DMS153 treated with DMSO at 0.1 percent for 48 hours (cell line): Measurements from ENCODE around the gene COQ10A.
"Not testable (repeated sequence)": the region's sequence is repeated elsewhere in the genome, so short reads cannot be mapped to it uniquely, and the experiment has no call there.

Source experiments
- DNase-seq: peaks from one replicate; lab custom pipeline; 2025; ENCODE audit not compliant: unreplicated experiment; lab: John Stamatoyannopoulos, UW

The COQ10A gene

DNA sequence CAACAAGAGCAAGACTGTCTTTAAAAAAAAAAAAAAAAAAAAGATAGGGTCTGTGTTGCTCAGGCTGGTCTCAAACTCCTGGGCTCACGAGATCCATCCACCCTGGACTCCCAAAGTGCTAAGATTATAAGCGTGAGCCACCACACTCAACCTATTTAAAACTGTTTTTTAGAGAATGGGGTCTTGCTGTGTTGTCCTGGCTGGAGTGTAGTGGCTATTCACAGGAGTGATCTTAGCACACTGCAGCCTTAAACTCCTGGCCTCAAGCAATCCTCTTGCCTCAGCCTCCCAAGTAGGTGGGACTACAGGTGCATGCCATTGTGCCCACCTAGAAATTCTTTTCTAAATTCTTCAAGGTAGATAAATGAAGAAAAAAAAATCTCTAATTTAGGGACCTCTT, 7.6 kb downstream of the COQ10A start:
- DNase-seq = no peak

DNA sequence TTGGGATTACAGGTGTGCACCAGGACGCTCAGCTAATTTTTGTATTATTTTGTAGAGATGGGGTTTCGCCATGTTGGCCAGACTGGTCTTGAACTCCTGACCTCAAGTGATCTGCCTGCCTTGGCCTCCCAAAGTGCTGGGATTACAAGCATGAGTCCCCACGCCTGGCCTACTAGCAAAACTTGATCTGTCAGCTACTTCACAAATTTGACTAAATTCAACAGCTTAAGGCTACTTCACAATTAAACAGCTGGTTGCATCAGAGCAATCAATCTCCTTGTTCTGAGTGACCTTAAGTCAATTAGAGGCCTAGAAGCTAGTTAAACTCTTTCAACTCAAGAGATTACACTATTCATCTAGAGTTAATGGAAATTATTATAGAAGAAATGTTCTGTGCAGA, 12.2 kb downstream of the COQ10A start:
- no peak for DNase-seq

DNA sequence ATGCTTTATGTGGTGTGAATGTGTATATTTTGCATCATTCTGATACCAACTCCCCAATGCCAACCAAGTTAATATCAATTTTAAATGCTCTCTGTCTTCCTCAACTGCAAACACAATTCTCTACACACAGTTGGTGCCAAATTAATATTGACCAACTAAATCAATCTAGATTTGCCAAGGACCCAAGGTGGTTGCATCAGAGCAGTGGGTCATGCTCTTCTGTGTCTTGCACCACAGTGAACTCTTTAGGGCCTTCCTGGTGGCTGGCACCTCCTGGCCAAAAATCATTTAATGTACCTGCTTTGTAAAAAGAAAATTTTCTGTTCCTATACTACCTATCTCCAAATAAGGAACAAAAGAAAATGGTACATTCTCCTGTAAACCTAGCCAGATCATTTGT, 14.1 kb downstream of the COQ10A start:
- DNase-seq = no peak

DNA sequence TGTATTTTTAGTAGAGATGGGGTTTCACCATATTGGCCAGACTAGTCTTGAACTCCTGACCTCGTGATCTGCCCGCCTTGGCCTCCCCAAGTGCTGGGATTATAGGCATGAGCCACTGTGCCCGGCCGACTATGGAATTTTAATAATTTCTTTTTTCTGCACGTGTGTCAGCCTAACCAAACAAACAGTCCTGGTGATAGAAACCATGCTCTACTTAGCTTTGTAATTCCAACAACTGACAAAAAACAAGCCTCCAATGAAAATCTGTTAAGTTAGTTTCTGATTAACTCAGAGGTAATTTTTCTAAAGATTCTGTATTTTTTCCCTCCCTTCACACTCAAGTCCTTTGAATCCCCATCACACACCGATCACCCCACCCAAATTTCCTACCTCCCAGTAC, 15.3 kb downstream of the COQ10A start:
- no peak for DNase-seq

DNA sequence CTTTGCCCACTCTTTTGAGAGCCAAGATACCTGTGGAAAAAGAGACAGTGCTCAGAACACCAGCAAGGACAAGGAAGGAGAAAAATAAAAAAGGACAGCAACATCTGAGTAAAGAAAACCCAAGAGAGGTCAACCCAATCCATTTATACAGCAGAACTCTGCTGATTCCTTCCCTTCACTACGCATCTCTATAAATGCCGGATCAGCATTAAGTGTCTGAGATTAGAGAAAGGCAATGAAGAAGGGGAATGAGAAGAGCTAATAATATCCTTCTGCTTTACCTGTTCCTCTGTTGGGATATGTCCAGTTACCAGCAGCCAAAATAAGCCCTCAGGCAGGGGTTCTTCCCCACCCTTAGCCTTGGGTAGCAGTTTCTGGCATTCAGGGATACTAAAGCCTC, 15.8 kb downstream of the COQ10A start:
- no peak for DNase-seq

DNA sequence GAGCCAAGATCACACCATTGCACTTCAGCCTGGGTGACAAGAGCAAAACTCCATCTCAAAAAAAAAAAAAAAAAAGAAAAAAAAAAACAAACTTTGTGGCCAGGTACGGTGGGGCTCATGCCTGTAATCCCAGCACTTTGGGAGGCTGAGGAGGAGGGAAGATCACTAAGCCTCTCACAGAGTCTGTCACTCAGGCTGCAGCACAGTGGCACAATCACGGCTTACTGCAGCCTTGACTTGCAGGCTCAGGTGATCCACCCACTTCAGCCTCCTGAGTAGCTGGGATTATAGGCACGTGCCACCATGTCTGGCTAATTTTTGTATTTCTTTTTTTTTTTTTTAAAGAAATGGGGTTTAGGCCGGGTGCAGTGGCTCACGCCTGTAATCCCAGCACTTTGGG, 17.5 kb downstream of the COQ10A start:
- not testable (repeated sequence) for DNase-seq

DNA sequence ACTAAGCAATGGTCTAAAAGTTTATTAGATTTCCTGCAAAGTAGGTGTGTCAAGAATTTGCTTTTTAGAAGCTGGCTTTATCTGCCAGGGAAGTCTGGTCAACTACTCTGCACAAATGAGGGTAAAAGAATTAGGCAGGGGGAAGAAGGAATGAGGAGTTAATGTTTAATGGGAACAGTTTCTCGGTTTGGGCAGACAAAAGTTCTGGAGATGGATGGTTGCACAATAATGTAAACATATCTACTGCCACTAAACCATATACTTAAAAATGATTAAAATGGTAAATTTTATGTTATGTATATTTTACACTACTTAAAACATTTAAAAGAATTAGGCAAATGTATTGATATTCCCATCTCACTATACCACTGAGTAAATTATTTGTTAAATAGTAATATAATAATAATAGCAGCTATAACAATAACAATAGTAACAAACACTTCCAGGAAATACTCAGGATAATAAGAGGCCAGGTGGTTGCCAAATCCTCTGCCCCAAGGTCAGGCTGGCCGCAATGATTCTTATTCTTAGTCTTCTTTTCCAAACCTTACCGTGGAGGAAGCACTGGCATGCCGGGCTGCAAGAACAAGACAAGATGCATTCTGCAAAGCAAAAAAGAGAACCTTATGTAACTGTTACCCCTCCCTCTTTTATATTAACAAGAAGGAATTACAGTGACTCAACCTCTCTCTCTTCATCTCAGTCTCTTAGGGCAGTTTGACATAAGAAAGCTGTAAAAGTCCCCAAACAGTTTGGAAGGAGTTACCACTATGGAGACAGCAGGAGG, 19.5 kb downstream of the COQ10A start:
- no peak for DNase-seq

DNA sequence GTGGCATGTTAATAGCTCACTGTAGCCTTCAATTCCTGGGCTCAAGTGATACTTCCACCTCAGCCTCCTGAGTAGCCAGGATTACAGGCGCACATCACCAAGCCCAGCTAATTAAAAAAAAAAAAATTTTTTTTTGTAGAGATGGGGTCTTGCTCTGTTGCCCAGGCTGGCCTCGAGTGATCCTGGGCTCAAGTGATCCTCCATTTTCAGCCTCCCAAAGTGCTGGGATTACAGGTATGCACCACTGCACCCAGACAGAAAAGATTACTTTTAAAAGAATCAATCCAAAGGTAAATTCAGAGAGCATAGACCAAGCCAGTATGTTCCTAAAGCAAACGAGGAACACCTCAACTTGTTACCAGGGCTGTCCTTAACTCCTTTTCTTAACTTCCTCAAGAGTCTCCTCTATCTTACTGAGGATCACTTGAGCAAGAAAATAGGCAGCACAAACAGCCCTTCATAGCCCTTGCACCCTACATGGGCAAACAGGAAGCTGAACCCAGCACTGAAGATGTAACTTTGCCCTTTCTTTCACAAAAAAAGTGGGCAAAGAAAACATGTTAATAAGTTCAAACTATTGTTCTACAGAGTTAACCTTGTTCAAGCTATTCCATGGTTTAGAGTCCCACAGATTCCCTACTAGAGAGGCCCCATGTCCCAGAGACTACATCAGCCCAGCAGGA, 22.1 kb downstream of the COQ10A start:
- DNase-seq = no peak

DNA sequence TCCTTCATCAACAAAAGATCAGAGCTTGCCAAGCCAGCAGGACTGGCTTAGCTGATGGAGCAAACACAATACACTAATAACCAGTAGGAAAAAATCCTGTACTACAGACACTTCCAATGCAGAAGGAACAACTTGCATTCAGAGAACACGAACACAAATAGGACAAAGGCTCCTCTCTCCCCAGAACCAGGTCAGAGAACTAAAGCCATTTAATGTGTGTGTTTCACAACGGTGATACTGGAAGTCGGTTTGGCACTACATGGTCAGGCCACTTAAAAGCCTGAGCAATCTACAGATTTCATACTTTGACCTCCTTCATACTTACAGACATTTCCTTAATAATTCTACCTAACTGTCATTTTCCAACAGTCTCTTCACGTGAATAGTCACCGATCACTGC, 27.1 kb downstream of the COQ10A start:
- no peak for DNase-seq

DNA sequence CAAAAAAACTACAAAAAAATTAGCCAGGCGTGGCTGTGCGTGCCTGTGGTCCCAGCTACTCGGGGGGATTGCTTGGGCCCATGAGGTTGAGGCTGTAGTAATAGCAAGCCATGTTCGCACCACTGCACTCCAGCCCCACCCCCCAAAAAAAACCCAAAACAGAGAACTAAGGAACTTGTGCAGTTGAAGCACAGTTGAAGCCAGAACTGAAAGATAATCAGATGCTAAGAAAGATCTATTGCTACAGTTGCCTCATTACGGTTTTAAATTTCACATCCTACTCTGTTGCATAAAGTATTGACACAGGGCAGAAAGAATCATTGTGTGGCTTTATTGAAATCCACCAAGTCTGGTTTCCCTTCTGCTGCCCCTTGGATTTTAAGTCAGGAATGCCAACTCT, 29.6 kb downstream of the COQ10A start:
- no peak for DNase-seq

DNA sequence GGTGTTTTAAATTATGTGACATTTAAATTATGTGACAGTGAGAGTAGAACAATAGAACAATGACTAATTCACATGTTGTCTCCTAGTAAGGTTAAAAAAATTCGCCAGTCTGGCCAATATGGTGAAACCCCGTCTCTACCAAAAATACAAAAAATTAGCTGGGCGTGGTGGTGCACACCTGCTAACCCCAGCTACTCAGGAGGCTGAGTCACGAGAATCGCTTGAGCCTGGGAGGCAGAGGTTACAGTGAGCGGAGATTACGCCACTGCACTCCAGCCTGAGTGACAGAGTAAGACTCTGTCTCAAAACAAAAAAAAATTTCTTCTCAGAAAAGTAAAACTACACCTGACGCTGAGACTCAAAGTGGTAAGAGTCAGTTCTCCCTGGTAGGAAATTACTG, 30.7 kb downstream of the COQ10A start:
- no peak for DNase-seq

DNA sequence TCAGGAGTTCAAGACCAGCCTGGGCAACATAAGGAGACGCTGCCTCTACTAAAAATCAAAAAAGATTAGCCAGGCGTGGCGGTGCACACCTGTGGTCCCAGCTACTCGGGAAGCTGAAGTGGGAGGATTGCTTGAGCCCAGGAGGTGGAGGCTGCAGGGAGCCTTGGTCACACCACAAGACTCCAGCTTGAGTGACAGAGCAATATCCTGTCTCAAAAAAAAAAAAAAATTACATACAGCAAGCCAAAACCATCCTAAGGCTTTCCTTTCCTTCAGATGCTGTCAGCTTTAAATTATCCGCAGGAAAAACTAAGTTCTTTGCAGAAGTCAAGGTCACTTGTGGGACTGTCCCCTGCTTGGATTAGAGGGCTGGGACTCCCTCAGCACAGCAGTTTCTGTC, 32.1 kb downstream of the COQ10A start:
- DNase-seq = no peak

DNA sequence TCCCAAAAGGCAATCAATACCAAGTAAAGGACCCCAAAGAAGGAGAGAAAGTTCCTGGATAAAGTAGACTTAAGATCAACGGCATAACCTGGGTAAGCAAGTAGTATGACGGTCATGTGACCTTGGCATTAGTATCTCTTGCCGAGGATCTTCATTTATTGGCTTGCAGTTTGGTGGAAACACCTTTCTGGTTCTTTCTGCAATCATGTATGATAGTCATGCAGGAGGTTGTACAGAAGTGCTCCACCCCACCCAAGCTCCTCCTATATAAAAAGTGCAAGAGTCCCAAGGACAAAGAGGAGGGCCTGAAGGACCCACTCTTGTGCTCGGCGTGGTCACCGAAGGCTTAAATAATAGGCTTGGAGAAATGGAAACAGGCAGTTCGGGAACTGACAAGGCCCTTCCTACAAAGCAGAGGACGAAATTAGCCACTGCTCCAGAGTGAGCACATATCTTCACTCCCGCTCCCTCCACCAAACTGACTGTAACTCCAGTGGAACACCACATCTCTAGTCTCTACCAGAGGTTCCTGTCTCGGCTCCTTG, 32.6 kb downstream of the COQ10A start:
- DNase-seq = no peak

DNA sequence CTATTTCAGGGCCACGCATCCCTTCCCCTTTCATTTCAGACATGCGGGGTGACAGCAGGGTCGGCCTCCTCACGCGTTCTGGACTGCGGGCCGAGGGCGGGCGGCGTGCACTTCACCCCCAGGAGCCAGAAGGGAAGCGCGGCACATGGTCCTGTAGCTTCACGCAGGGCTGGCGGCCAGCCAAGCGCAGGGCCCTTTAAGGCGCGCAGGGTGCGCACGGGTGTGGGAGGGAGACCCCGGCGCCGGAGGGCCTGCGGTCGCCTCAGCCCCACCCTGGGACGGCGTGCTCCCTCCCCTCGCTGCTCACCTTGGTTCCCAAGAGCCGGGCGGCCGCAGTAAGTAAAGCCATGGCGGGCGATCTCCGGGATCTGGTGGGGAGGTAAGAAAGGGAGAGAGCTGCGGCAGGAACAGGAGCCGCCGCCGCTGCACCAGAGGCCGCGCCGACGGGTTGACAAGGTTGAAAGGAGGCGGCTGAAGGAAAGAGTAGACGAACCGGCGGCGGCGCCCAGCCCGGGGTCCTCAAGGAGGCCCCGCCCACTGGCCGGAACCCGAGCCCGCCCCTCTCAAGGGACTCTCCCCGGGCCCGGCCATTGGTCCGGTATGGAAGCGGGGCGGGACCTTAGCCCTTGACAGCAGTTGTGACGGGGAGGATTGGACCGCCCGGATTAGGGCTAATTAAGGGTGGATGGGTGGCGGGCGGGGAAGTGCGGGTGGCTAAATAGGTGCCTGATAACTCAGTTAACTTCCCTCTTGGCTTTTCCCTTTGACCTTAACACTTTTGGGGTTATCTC, 33.3 kb downstream of the COQ10A start, which contains the start of gene CS:
Gene CS, minus strand, starts transcription at position 478 of the 791 bp plus-strand sequence. Its CDS starts 129 bp downstream, at position 349.
- DNase-seq = peak; percentile 96

DNA sequence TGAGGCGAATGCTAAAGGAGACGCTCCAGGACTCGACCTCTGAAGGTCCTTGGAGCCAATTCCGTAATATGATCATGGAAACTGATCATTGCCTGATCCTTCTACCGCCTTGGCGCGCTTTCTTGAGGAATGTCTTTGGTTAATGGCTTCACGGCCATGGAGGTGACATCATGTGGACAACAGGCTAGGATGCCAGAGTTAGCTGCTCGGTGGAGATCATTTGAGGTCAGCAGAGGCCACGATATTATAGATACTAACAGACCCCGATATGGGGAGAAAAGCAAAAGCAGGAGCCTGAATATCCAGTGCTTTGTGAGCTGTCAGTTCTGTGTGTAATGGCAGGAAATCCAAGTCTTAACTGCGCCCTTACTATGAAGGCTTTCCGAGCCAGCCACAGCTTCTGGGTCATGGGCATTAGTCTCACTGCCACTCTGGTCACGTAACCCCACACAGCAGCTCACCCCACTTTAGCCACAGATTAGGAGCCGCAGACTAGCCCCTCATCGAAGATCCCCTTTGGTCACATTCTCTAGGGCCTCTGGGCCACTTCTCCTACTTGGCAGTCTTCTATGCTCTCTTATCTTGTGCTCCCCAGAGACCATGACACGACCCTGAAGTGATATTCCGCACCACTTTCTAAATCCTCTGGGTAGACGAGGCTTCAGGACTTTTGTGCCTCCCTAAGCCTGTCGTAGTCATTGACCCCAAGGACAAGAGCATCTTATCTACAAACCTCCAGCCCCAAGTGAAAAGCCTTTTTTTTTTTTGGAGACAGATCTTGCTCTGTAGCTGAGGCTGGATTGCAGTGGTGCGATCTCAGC, 34.1 kb downstream of the COQ10A start:
- peak; percentile 49 for DNase-seq

DNA sequence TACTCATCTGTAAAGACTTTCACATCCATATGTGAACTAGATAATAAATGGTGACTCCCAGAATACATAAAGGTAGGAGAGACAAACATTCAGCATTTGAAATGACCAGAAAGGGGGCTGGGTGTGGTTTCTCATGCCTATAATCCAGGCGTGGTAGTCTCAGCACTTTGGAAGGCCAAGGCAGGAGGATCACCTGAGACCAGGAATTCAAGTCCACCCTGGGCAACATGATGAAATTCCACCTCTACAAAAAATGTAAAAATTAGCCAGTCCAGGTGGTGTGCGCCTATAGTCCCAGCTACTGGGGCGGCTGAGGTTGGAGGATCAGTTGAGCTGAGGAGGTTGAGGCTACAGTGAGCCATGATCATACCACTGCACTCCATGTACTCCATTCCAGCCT, 37.5 kb downstream of the COQ10A start:
- no peak for DNase-seq

DNA sequence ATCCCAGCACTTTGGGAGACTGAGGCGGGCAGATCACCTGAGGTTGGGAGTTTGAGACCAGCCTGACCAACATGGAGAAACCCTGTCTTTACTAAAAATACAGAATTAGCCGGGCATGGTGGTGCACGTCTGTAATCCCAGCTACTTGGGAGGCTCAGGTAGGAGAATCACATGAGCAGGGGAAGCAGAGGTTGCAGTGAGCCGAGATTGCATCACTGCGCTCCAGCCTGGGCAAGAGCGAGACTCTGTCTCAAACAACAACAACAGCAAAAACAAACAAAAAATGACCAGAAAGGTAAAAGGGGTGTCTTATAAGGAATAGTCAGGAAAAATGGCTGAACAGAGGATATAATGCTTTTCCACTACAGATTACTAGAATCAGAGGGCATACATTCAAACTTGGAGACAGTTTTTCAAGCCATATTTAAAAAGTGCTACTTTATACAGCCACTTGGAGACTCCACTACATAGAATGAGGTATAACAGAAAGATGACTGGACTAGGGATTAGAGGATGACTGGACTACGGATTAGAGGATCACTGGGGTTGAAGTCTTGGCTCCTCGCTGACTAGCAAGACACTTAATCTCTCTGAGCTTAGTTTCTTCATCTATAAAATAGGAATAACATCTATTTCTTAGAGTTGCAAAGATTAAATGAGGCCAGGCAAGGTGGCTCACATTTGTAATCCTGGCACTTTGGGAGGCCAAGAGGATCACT, 38.3 kb downstream of the COQ10A start:
- no peak for DNase-seq

DNA sequence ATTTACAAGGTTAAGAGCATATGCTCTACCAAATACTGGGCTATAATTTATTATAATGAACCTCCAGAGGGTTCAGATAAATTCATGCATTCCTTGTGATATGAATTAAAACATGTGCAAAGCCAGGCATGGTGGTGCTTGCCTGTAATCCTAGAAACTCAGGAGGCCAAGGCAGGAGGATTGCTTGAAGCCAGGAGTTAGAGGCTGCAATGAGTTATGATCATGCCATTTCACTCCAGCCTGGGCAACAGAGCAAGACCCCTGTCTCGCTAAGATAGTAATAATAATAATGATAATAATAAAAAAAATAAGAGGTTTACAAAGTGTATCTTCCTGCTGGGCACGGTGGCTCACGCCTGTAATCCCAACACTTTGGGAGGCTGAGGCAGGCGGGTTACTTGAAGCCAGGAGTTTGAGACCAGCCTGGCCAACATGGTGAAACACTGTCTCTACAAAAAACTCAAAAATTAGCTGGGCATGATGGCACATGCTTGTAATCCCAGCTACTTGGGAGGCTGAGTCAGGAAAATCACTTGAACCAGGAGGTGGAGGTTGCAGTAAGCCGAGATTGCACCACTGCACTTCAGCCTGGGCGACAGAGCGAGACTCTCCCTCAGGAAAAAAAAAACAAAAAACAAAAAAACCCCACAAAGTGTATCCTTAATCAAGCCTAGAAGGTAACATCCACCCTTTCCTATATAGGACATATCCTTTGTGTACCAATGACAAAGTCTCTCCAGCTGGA, 40.7 kb downstream of the COQ10A start:
- no peak for DNase-seq

DNA sequence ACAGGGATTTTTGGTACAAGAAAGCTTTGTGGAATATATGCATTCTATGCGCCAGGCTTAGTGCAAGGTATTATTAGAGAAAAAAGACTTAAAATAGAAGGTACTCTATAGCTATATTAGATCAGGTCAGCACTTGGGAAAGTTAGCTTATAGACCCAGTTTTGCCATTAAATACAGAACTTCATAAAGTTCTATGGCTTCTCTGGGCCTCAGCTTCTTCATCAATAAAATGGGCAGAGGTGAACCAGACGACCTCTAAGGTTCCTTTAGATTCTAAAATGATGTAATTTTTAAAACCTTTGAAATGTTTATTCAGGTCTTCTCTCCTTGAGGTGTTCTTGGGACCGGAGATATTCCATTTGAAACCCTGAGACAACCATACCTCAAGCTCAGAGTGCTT, 42.0 kb downstream of the COQ10A start:
- DNase-seq = no peak
